Endodermal cell (in vitro differentiated cells): Measurements from ENCODE around the gene MASP1. TPM values are rescaled to one million over a fixed set of nuclear protein-coding genes. Genes with fewer than 3 reads are reported as not detected.

Experiments
- DNase-seq: peaks from one replicate; pipeline ENCODE4 v3.0.0-alpha.2; 2017
- H3K27ac ChIP-seq: 2 replicates; pipeline ENCODE4 v1.5.1; 2013; ENCODE audit warnings: mild to moderate bottlenecking, low read depth, low read length, moderate library complexity
- H3K27me3 ChIP-seq: 2 replicates; pipeline ENCODE4 v1.6.1; 2013; ENCODE audit warnings: mild to moderate bottlenecking, low read length, moderate library complexity; ENCODE audit not compliant: insufficient read depth, control insufficient read depth, poor library complexity, severe bottlenecking
- H3K36me3 ChIP-seq: 2 replicates; pipeline ENCODE4 v1.7.0; 2013; ENCODE audit warnings: mild to moderate bottlenecking, low read length, moderate library complexity; ENCODE audit not compliant: control insufficient read depth, insufficient read depth
- H3K4me1 ChIP-seq: one replicate; pipeline ENCODE4 v1.7.0; 2013; ENCODE audit warnings: low read length; ENCODE audit not compliant: control insufficient read depth, insufficient read depth
- H3K4me3 ChIP-seq: 2 replicates; pipeline ENCODE4 v1.5.1; 2013; ENCODE audit warnings: mild to moderate bottlenecking, low read length, moderate library complexity
- H3K9ac ChIP-seq: 2 replicates; pipeline ENCODE4 v1.6.1; 2013; ENCODE audit warnings: mild to moderate bottlenecking, low read length, moderate library complexity; ENCODE audit not compliant: poor library complexity, severe bottlenecking; ENCODE audit errors: extremely low read depth
- H3K9me3 ChIP-seq: 2 replicates; pipeline ENCODE4 v1.6.1; 2013; ENCODE audit warnings: mild to moderate bottlenecking, low read length, moderate library complexity; ENCODE audit not compliant: control insufficient read depth
- H3K27ac Mint-ChIP-seq: 2 replicates; pipeline ENCODE4 v1.8.0; 2020; ENCODE audit warnings: mixed read lengths
- H3K27me3 Mint-ChIP-seq: 2 replicates; pipeline ENCODE4 v1.8.0; 2021; ENCODE audit warnings: mild to moderate bottlenecking, mixed read lengths; ENCODE audit not compliant: insufficient read depth
- H3K36me3 Mint-ChIP-seq: 2 replicates; pipeline ENCODE4 v1.8.0; 2020; ENCODE audit warnings: low read depth, mixed read lengths
- H3K4me1 Mint-ChIP-seq: 2 replicates; pipeline ENCODE4 v1.8.0; 2020; ENCODE audit warnings: mixed read lengths
- H3K4me3 Mint-ChIP-seq: 2 replicates; pipeline ENCODE4 v1.8.0; 2020; ENCODE audit warnings: mild to moderate bottlenecking, moderate library complexity, mixed read lengths
- H3K9me3 Mint-ChIP-seq: 2 replicates; pipeline ENCODE4 v1.8.0; 2020; ENCODE audit warnings: mild to moderate bottlenecking, mixed read lengths
- WGBS, 2 experiments: methylation state at CpG; one replicate each; pipeline versions ENCODE4 v1.1.5 to v1.1.7; 2013; ENCODE audit warnings: missing lambda C conversion rate in 2 of 2, mixed read lengths in 1 of 2; ENCODE audit not compliant: insufficient coverage in 1 of 2, insufficient read length in 1 of 2; 5-methylcytosine and 5-hydroxymethylcytosine counted together
- total RNA-seq, 2 donors: library from RNA; stranded (reverse); fragmentation: NEBNext Ultra II Directional in 1 of 2; extraction: Animal tissue kit (Norgen Biotek cat#: 25700) in 1 of 2; gene quantifications; 2 replicates in 1 of 2; 3 replicates in 1 of 2; pipeline ENCODE4 v1.2.1, GENCODE V29; 2021
- TF ChIP-seq, protein P1 (sequence below): fragments of 200-600 bp; sonication (generic); conservative IDR thresholded peaks from 2 replicates; pipeline ENCODE4 v1.5.0; 2021; ENCODE audit warnings: antibody characterized with exemption, mild to moderate bottlenecking

Gene MASP1
- total RNA-seq, 2 donors from 2014 or later: 0.09 to 0.57 TPM

GRCh38 chr3:187293516-187294430 is 2.2 kb upstream of the MASP1 start:
- no peaks in the 10 kb centered on the region for H3K36me3 Mint-ChIP-seq
- no peaks in the 10 kb centered on the region for H3K9me3 ChIP-seq
- H3K27me3 Mint-ChIP-seq: peaks cover 26% of the 10 kb centered on the region
- no peaks in the 10 kb centered on the region for H3K36me3 ChIP-seq
- WGBS, 2 experiments: 88 to 96% methylated on average over 7 to 9 of the region's 9 CpGs
- DNase-seq: peak; percentile 22
- no peak overlapping the region for H3K27ac ChIP-seq
- no peak overlapping the region for H3K9ac ChIP-seq
- H3K27ac Mint-ChIP-seq: no peak overlapping the region
- peaks cover 18% of the 10 kb centered on the region for H3K27me3 ChIP-seq
- no peaks in the 10 kb centered on the region for H3K9me3 Mint-ChIP-seq
- TF ChIP-seq, protein P1, sequence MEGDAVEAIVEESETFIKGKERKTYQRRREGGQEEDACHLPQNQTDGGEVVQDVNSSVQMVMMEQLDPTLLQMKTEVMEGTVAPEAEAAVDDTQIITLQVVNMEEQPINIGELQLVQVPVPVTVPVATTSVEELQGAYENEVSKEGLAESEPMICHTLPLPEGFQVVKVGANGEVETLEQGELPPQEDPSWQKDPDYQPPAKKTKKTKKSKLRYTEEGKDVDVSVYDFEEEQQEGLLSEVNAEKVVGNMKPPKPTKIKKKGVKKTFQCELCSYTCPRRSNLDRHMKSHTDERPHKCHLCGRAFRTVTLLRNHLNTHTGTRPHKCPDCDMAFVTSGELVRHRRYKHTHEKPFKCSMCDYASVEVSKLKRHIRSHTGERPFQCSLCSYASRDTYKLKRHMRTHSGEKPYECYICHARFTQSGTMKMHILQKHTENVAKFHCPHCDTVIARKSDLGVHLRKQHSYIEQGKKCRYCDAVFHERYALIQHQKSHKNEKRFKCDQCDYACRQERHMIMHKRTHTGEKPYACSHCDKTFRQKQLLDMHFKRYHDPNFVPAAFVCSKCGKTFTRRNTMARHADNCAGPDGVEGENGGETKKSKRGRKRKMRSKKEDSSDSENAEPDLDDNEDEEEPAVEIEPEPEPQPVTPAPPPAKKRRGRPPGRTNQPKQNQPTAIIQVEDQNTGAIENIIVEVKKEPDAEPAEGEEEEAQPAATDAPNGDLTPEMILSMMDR: no peak
- peaks cover 17% of the 10 kb centered on the region for H3K4me1 Mint-ChIP-seq
- no peaks in the 10 kb centered on the region for H3K4me1 ChIP-seq
- no peak overlapping the region for H3K4me3 ChIP-seq
- H3K4me3 Mint-ChIP-seq: no peak overlapping the region

- H3K4me3 Mint-ChIP-seq: no peak overlapping the region
- peaks cover 26% of the 10 kb centered on the region for H3K27me3 Mint-ChIP-seq
Observed at GRCh38 chr3:187292631-187293515, 1.3 kb upstream of the MASP1 start.

GRCh38 chr3:187292181-187292580 is 644 bp upstream of the MASP1 start:
- 58 to 62% methylated on average over 5 to 9 of the region's 9 CpGs for WGBS, 2 experiments
- H3K4me1 Mint-ChIP-seq: peaks cover 17% of the 10 kb centered on the region
- H3K27ac Mint-ChIP-seq: no peak overlapping the region

More at GRCh38 chr3:187292631-187293515, 1.3 kb upstream of the MASP1 start:
- H3K27ac Mint-ChIP-seq: no peak overlapping the region
- Histone ChIP-seq H3K36me3 (no peaks in the 10 kb centered on the region), H3K27ac (no peak overlapping the region), H3K4me1 (no peaks in the 10 kb centered on the region), H3K4me3 (no peak overlapping the region), H3K9ac (no peak overlapping the region), H3K27me3 (peaks cover 18% of the 10 kb centered on the region), H3K9me3 (no peaks in the 10 kb centered on the region)
- no peaks in the 10 kb centered on the region for H3K9me3 Mint-ChIP-seq
- 84 to 90% methylated on average over 2 to 5 of the region's 5 CpGs for WGBS, 2 experiments
- TF ChIP-seq, protein P1: no peak
- no peaks in the 10 kb centered on the region for H3K36me3 Mint-ChIP-seq
- DNase-seq: no peak
- H3K4me1 Mint-ChIP-seq: peaks cover 17% of the 10 kb centered on the region

More at GRCh38 chr3:187292181-187292580, 644 bp upstream of the MASP1 start:
- Mint-ChIP-seq H3K4me3 (peak overlapping the region; percentile 60), H3K27me3 (peaks cover 26% of the 10 kb centered on the region), H3K9me3 (no peaks in the 10 kb centered on the region), H3K36me3 (no peaks in the 10 kb centered on the region)
- Histone ChIP-seq H3K4me1 (no peaks in the 10 kb centered on the region), H3K4me3 (peak overlapping the region; percentile 75), H3K27me3 (peaks cover 18% of the 10 kb centered on the region), H3K27ac (no peak overlapping the region), H3K9ac (no peak overlapping the region), H3K36me3 (no peaks in the 10 kb centered on the region), H3K9me3 (no peaks in the 10 kb centered on the region)
- no peak for DNase-seq
- TF ChIP-seq, protein P1: no peak
